ENCODE results near the gene FLNB. TPM values are rescaled to one million over a fixed set of nuclear protein-coding genes. Genes with fewer than 3 reads are reported as not detected.

FLNB gene
- total RNA-seq, 2 donors from 2014 or later: 212 to 221 TPM

DNA sequence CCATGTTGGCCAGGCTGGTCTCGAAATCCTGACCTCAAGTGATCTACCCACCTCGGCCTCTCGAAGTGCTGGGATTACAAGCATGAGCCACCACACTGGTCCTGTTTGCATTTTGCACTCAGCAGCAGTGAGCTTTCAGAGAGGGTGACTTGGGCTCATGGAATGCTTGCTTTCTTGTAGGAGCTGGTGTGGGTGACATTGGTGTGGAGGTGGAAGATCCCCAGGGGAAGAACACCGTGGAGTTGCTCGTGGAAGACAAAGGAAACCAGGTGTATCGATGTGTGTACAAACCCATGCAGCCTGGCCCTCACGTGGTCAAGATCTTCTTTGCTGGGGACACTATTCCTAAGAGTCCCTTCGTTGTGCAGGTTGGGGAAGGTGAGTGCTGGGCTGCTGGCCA, 90.3 kb downstream of the FLNB start:
- Histone ChIP-seq H3K4me3 (ENCODE audit: low read length) (no peak overlapping the region), H3K9me3 (ENCODE audit: control insufficient read depth, low read length) (no peaks in the 10 kb centered on the region), H3K27ac (ENCODE audit: low read depth, low read length) (no peak overlapping the region), H3K9ac (ENCODE audit: extremely low read depth, low read length, poor library complexity, severe bottlenecking) (no peak overlapping the region), H3K27me3 (ENCODE audit: control insufficient read depth, insufficient read depth, low read length, poor library complexity, severe bottlenecking) (no peaks in the 10 kb centered on the region), H3K36me3 (ENCODE audit: control insufficient read depth, insufficient read depth, low read length) (peaks cover 99% of the 10 kb centered on the region), H3K4me1 (ENCODE audit: control insufficient read depth, insufficient read depth, low read length) (no peaks in the 10 kb centered on the region)
- H3K27me3 Mint-ChIP-seq (ENCODE audit: insufficient read depth): no peaks in the 10 kb centered on the region
- no peak overlapping the region for H3K27ac Mint-ChIP-seq
- TF ChIP-seq, protein P1, sequence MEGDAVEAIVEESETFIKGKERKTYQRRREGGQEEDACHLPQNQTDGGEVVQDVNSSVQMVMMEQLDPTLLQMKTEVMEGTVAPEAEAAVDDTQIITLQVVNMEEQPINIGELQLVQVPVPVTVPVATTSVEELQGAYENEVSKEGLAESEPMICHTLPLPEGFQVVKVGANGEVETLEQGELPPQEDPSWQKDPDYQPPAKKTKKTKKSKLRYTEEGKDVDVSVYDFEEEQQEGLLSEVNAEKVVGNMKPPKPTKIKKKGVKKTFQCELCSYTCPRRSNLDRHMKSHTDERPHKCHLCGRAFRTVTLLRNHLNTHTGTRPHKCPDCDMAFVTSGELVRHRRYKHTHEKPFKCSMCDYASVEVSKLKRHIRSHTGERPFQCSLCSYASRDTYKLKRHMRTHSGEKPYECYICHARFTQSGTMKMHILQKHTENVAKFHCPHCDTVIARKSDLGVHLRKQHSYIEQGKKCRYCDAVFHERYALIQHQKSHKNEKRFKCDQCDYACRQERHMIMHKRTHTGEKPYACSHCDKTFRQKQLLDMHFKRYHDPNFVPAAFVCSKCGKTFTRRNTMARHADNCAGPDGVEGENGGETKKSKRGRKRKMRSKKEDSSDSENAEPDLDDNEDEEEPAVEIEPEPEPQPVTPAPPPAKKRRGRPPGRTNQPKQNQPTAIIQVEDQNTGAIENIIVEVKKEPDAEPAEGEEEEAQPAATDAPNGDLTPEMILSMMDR (conservative IDR thresholded peaks at IDR 0.05): no peak
- no peak for DNase-seq
- no peaks in the 10 kb centered on the region for H3K4me1 Mint-ChIP-seq
- H3K4me3 Mint-ChIP-seq: no peak overlapping the region
- WGBS, 2 experiments (ENCODE audit: insufficient coverage in 1 of 2, insufficient read length in 1 of 2): 95 to 100% methylated on average over 8 of the region's 8 CpGs
- H3K36me3 Mint-ChIP-seq (ENCODE audit: low read depth): peaks cover 81% of the 10 kb centered on the region
- no peaks in the 10 kb centered on the region for H3K9me3 Mint-ChIP-seq

DNA sequence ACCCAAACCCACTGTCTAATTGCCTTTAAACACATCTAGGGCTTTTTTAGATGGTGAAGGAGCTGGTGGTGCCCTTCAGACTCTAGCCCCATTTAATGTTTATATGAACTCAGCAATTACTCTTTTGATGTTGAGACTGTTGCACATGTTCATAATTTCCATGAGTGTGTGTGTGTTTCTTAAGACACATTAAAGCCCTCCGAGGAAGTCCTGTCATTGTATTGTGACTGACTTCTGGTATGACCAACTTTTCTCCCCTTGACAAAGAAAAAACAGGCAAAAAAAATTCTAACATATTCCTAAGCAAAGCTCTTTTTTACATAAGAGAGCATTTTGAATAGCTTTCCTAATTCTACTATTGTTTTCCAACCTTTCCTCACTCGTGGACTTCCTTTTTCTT, 91.6 kb downstream of the FLNB start:
- TF ChIP-seq, protein P1 (conservative IDR thresholded peaks at IDR 0.05): no peak
- H3K4me3 ChIP-seq (ENCODE audit: low read length): no peak overlapping the region
- no peaks in the 10 kb centered on the region for H3K27me3 Mint-ChIP-seq (ENCODE audit: insufficient read depth)
- peaks cover 99% of the 10 kb centered on the region for H3K36me3 ChIP-seq (ENCODE audit: control insufficient read depth, insufficient read depth, low read length)
- H3K4me3 Mint-ChIP-seq: no peak overlapping the region
- DNase-seq: no peak
- H3K9me3 Mint-ChIP-seq: no peaks in the 10 kb centered on the region
- no peaks in the 10 kb centered on the region for H3K4me1 ChIP-seq (ENCODE audit: control insufficient read depth, insufficient read depth, low read length)
- H3K27me3 ChIP-seq (ENCODE audit: control insufficient read depth, insufficient read depth, low read length, poor library complexity, severe bottlenecking): no peaks in the 10 kb centered on the region
- WGBS, 2 experiments (ENCODE audit: insufficient coverage in 1 of 2, insufficient read length in 1 of 2): 97 to 100% methylated on average over 1 to 2 of the region's 2 CpGs
- peaks cover 85% of the 10 kb centered on the region for H3K36me3 Mint-ChIP-seq (ENCODE audit: low read depth)
- H3K9ac ChIP-seq (ENCODE audit: extremely low read depth, low read length, poor library complexity, severe bottlenecking): no peak overlapping the region
- H3K4me1 Mint-ChIP-seq: no peaks in the 10 kb centered on the region
- H3K9me3 ChIP-seq (ENCODE audit: control insufficient read depth, low read length): no peaks in the 10 kb centered on the region
- no peak overlapping the region for H3K27ac Mint-ChIP-seq
- H3K27ac ChIP-seq (ENCODE audit: low read depth, low read length): no peak overlapping the region

DNA sequence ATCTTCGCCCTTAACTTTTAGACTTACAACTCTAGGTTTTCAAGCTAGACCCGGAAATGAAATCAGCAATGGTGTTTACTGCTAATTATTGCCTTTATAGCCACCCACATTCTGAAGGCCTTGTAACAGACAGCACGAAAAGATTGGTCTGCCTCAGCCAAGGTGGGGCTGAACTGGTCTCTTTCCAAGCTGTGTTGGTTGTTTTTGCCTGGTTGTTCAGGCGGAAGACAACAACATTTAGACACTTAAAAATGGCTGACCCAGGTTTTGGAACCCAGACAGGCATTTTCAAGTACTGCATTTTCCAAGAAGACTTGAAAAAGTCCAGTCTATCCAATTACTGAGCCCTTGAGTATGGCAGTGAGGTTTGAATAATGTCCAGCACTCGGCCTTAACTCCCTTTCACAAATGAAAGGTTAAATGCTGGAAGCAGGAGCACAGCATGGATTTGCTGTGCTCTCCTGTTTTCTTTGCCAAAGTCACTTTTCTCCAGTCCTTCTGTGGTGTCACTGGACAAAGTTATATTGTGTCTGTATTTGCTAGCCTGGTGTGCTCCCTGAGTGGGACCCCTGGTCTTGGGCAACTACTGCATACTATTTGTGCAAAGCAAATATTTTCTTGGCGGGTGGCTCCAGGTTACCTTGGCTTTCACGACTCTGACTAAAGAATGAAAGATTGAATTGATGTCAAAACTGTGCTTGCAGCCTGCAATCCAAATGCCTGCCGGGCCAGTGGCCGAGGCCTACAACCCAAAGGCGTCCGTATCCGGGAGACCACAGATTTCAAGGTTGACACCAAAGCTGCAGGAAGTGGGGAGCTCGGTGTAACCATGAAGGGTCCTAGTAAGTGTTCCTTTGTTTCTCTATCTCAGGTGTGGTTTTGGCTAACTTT, 93.5 kb downstream of the FLNB start:
- Mint-ChIP-seq H3K9me3 (no peaks in the 10 kb centered on the region), H3K27ac (peak overlapping the region; percentile 21), H3K36me3 (ENCODE audit: low read depth) (peaks cover 84% of the 10 kb centered on the region), H3K27me3 (ENCODE audit: insufficient read depth) (no peaks in the 10 kb centered on the region), H3K4me3 (no peak overlapping the region), H3K4me1 (no peaks in the 10 kb centered on the region)
- Histone ChIP-seq H3K36me3 (ENCODE audit: control insufficient read depth, insufficient read depth, low read length) (peaks cover 97% of the 10 kb centered on the region), H3K4me1 (ENCODE audit: control insufficient read depth, insufficient read depth, low read length) (no peaks in the 10 kb centered on the region), H3K27me3 (ENCODE audit: control insufficient read depth, insufficient read depth, low read length, poor library complexity, severe bottlenecking) (no peaks in the 10 kb centered on the region), H3K4me3 (ENCODE audit: low read length) (no peak overlapping the region), H3K27ac (ENCODE audit: low read depth, low read length) (no peak overlapping the region), H3K9me3 (ENCODE audit: control insufficient read depth, low read length) (no peaks in the 10 kb centered on the region), H3K9ac (ENCODE audit: extremely low read depth, low read length, poor library complexity, severe bottlenecking) (no peak overlapping the region)
- 92 to 95% methylated on average over 13 of the region's 13 CpGs for WGBS, 2 experiments (ENCODE audit: insufficient coverage in 1 of 2, insufficient read length in 1 of 2)
- no peak for DNase-seq
- TF ChIP-seq, protein P1 (conservative IDR thresholded peaks at IDR 0.05): no peak
